ENCODE results near the gene UPK3BL2.
"Not testable (repeated sequence)": the region's sequence is repeated elsewhere in the genome, so short reads cannot be mapped to it uniquely, and the experiment has no call there.

Gene UPK3BL2

GRCh38 chr7:102494473-102495149 is 48.9 kb downstream of the UPK3BL2 start:
- H3K27ac ChIP-seq (replicated peaks); H3K4me3 ChIP-seq (replicated peaks; ENCODE audit: insufficient read depth, low read length); H3K27me3 ChIP-seq (ENCODE audit: insufficient read depth, poor library complexity, severe bottlenecking); DNase-seq (ENCODE audit: low read depth in 1 of 2, low spot score in 1 of 2): not testable (repeated sequence)

GRCh38 chr7:102494026-102494425 is 49.5 kb downstream of the UPK3BL2 start:
- DNase-seq (ENCODE audit: low read depth in 1 of 2, low spot score in 1 of 2); H3K4me3 ChIP-seq (replicated peaks; ENCODE audit: insufficient read depth, low read length); H3K27ac ChIP-seq (replicated peaks); H3K27me3 ChIP-seq (ENCODE audit: insufficient read depth, poor library complexity, severe bottlenecking): not testable (repeated sequence)

- not testable (repeated sequence) for H3K27me3 ChIP-seq (ENCODE audit: insufficient read depth, poor library complexity, severe bottlenecking); DNase-seq (ENCODE audit: low read depth in 1 of 2, low spot score in 1 of 2); H3K27ac ChIP-seq (replicated peaks); H3K4me3 ChIP-seq (replicated peaks; ENCODE audit: insufficient read depth, low read length)
These were observed 50.1 kb downstream of the UPK3BL2 start for GRCh38 chr7:102493220-102493935.

- H3K27ac ChIP-seq (replicated peaks); H3K4me3 ChIP-seq (replicated peaks; ENCODE audit: insufficient read depth, low read length); H3K27me3 ChIP-seq (ENCODE audit: insufficient read depth, poor library complexity, severe bottlenecking): not testable (repeated sequence)
- DNase-seq (ENCODE audit: low read depth in 1 of 2, low spot score in 1 of 2), result peak in 1 of 2 experiments; percentile 7
These were observed 52.9 kb downstream of the UPK3BL2 start for GRCh38 chr7:102490529-102491075.

All from HL-60 (cell line).